ENCODE results near the gene PLCH1. TPM values are rescaled to one million over a fixed set of nuclear protein-coding genes. Genes with fewer than 3 reads are reported as not detected.

PLCH1 gene
- total RNA-seq, 1 experiment from 2014 or later: 3.8 TPM

GRCh38 chr3:155377071-155377470, 367.8 kb downstream of the PLCH1 start (continued):
- TF ChIP-seq RAD21 (IDR thresholded peaks at IDR 0.05; ENCODE audit: low read depth) (no peak), EZH2 (IDR thresholded peaks at IDR 0.05) (no peak)

GRCh38 chr3:155372281-155372680, 372.6 kb downstream of the PLCH1 start:
- DNase-seq (ENCODE audit: low read depth, low spot score) (no peak), ATAC-seq (no peak)
- Histone ChIP-seq H3K27me3 (ENCODE audit: insufficient read depth, low read length) (no peaks in the 10 kb centered on the region), H3K4me1 (ENCODE audit: control insufficient read depth in 1 of 2, insufficient read depth in 2 of 2, low read length in 2 of 2) (no peaks in the 10 kb centered on the region), H3K79me2 (ENCODE audit: insufficient read depth, low read length) (no peaks in the 10 kb centered on the region), H3K36me3 (ENCODE audit: control insufficient read depth in 1 of 2, insufficient read depth in 2 of 2, low read length in 2 of 2) (no peaks in the 10 kb centered on the region), H3K4me2 (ENCODE audit: low read length) (no peak overlapping the region), H3K9me3 (ENCODE audit: control insufficient read depth in 1 of 2, insufficient read depth in 1 of 2, low read depth in 1 of 2, low read length in 2 of 2) (no peaks in the 10 kb centered on the region), H3K9me2 (ENCODE audit: insufficient read depth) (no peaks in the 10 kb centered on the region), H2AFZ (ENCODE audit: low read depth, low read length, poor library complexity, severe bottlenecking) (no peak overlapping the region), H3K27ac (ENCODE audit: low read depth, low read length) (no peak overlapping the region), H3K9ac (ENCODE audit: low read length) (no peak overlapping the region), H4K20me1 (ENCODE audit: insufficient read depth) (no peaks in the 10 kb centered on the region), H3K4me3 (replicated peaks in 1 of 2; ENCODE audit: low read depth in 1 of 2, low read length in 2 of 2) (no peak overlapping the region)
- ChIA-PET POLR2A (no interaction called here), RAD21 (ENCODE audit: low non-redundant PET in 1 of 2, low total read pairs in 2 of 2, uncharacterized antibody in 2 of 2, unreplicated experiment in 2 of 2) (no interaction called here), CTCF (interaction anchor here (1.4 kb wide), 1 partner anchor 10 kb away, joined by 3 read pairs; no protein-coding TSS in a partner anchor)
- intact Hi-C loops (cut with micrococcal nuclease): no loop called here
- BruUV-seq (replicated peaks): no TSS peak
- TF ChIP-seq POLR2A (IDR thresholded peaks at IDR 0.05; ENCODE audit: borderline replicate concordance, extremely low read depth, insufficient read depth, insufficient read length) (no peak), SIN3A (IDR thresholded peaks at IDR 0.05; ENCODE audit: low read depth) (no peak), REST (IDR thresholded peaks at IDR 0.05; ENCODE audit: low read depth) (no peak), EGR1 (IDR thresholded peaks at IDR 0.05; ENCODE audit: low read depth) (no peak), POLR2AphosphoS5 (IDR thresholded peaks at IDR 0.05; ENCODE audit: low read depth, low read length) (no peak), JUND (IDR thresholded peaks at IDR 0.05) (no peak), ZBTB33 (IDR thresholded peaks at IDR 0.05; ENCODE audit: extremely low read depth, insufficient replicate concordance, low read length) (no peak), MAX (IDR thresholded peaks at IDR 0.05) (no peak), ZNF274 (IDR thresholded peaks at IDR 0.05; ENCODE audit: low read depth, low read length) (no peak), ELF1 (IDR thresholded peaks at IDR 0.05; ENCODE audit: borderline replicate concordance, low read depth) (no peak), YY1 (IDR thresholded peaks at IDR 0.05; ENCODE audit: extremely low read depth, insufficient replicate concordance, low read depth, low read length) (no peak), RAD21 (IDR thresholded peaks at IDR 0.05; ENCODE audit: low read depth) (no peak), ZFX (IDR thresholded peaks at IDR 0.05) (no peak), SP1 (IDR thresholded peaks at IDR 0.05; ENCODE audit: low read depth) (no peak), CTCF (IDR thresholded peaks at IDR 0.05 in 2 of 3, conservative IDR thresholded peaks at IDR 0.05 in 1 of 3; ENCODE audit: borderline replicate concordance in 1 of 3, insufficient read depth in 1 of 3, low read depth in 2 of 3, low read length in 2 of 3) (no peak), FOSL1 (IDR thresholded peaks at IDR 0.05; ENCODE audit: low read depth) (no peak), EZH2 (IDR thresholded peaks at IDR 0.05) (no peak)
